Gastrocnemius medialis (tissue), 4 donors: ENCODE data around the gene NR6A1.

Experiments used
- CTCF ChIP-seq, 5 experiments: fragments of 450-650 bp in 3 of 5; fragments of 200-600 bp in 2 of 5; sonication (generic) in 2 of 5; IDR thresholded peaks in 4 of 5; conservative IDR thresholded peaks in 1 of 5; 1 replicate in 4 of 5; 2 replicates in 1 of 5; pipeline ENCODE4 v1.5.1; 2016 to 2019; ENCODE audit warnings: antibody characterized with exemption in 5 of 5, mild to moderate bottlenecking in 3 of 5, moderate library complexity in 3 of 5
- POLR2A ChIP-seq, 2 donors: fragments of 450-650 bp; IDR thresholded peaks; one replicate each; pipeline ENCODE4 v1.6.1; 2017; ENCODE audit warnings: antibody characterized with exemption in 2 of 2, mild to moderate bottlenecking in 2 of 2, moderate library complexity in 2 of 2

- TF ChIP-seq CTCF (IDR thresholded peaks at IDR 0.05 in 4 of 5, conservative IDR thresholded peaks at IDR 0.05 in 1 of 5) (no peak), POLR2A (IDR thresholded peaks at IDR 0.05) (no peak)
Measured at GRCh38 chr9:124661271-124661670, 109.8 kb downstream of the NR6A1 start.
